HG02642 (cell line): ENCODE results near the gene BDNF.
"Not testable (repeated sequence)": the region's sequence is repeated elsewhere in the genome, so short reads cannot be mapped to it uniquely, and the experiment has no call there.

Source experiments
- ATAC-seq: cut with Tn5 transposase; IDR thresholded peaks from one replicate; pipeline ENCODE4 v1.9.1; 2021; ENCODE audit warnings: mild to moderate bottlenecking; ENCODE audit not compliant: unreplicated experiment, poor library complexity

BDNF gene

DNA sequence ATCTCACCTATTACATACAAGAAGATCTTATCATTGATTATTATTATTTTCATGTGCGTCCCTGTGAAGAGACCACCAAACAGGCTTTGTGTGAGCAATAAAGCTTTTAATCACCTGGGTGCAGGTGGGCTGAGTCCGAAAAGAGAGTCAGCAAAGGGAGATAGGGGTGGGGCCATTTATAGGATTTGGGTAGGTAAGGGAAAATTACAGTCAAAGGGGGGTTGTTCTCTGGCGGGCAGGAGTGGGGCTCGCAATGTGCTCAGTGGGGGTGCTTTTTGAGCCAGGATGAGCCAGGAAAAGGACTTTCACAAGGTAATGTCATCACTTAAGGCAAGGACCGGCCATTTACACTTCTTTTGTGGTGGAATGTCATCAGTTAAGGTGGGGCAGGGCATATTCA lies 71.2 kb downstream of the BDNF start:
- ATAC-seq: not testable (repeated sequence)

DNA sequence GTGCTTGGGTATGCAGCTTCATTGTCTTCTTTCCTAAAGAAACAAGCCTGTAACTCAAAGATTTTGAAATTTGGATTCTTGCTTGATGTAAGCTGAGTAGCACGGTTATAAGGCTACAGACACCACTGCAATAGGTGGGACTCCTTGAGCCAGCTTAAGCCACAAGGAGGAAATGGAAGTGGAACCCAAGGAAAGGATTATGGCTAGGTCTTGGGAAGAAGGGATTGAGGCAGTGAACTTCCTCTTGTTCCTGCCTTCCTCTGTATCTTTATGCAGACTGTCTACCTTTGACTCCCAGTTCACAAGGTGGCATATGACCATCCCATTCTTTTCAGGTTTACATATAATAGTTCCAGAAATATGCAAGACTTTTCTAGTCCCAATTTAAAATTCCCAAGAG lies 72.3 kb downstream of the BDNF start:
- no peak for ATAC-seq

DNA sequence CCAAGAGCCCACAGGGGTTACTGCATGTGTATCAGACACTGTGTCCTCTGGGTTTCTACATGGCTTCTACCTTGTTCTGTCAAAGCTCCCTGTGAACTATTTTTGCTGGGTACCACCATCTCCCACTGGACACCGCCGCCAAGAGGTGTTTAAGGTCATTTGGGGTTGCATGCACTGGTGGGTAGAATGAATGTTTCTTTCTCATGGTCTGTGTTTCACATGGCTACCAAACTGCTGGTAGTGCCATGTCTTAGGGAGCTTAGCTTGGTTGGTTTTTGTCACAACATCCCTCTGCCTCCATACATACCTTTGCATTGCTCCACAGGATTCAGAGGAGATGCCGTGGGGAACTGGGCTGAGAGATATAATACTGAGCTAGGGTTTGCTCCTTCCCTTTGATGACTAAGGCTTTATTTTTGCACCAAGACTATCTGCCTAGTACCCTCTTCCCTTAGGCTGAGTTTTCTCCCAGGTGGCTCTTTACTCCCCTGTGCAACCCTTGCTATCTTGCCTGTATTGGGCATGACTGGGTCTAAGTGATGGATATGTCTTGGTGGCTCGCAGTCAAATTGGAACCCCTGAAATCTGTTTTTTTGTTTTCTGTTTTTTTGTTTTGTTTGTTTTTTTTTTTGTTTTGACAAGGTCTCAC lies 73.2 kb downstream of the BDNF start:
- ATAC-seq: no peak

DNA sequence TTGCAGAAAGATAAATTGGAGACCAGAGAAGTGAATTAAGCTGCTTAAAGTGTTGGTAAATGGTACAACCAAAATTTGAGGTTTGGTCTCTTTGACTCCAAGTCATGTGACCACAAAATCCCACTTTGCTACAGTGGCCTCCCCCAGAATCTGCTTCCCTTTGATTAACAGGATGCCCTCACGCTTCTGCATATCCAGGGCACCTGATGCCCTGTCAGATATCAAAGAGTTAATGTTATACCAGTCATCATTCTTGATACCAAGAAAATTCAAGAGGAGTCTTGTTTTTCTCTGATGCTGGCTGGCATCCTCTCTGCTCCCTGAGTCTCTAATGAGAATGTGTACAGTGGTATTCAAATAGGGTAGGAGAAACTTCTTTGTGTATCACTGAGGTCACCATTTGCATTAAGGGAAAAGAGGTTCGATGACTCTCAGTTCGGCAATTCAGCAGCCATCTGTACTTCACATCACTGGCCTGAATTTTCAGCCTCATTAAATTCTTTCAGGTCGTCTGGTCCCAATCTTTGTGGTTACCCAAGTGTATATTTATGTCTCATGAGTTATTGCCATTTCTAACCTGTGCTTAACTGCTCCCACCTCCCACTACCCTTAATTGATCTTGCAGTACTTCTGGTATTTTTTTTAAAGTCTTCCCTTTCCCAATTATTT lies 73.9 kb downstream of the BDNF start:
- ATAC-seq: no peak

DNA sequence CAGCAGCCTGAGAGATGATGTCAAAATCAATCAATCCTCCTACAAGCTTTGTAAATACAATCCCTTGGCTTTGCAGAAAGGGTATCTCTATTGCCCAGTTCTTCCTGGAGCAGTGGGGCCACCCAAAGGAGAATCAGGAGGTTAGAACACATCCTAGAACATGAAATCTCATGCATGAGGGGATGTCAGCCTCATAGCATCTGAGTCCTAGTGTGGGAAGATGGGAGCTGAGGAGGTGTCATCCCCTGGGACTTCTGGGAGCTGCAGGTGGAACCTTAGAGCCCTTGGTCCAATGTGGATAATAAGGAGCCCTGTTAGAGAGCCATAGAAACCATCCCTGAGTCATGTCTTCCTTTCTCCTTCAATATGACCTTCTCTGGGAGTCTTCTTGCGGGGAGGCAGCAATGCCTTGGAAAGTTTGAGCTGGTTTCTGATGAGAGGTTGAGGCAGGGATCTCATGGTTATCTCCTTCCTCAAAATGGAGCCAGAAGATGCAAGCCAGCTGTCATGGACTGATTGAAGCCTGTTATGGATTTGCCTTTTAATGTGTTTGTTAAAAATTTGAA lies 74.8 kb downstream of the BDNF start:
- no peak for ATAC-seq

DNA sequence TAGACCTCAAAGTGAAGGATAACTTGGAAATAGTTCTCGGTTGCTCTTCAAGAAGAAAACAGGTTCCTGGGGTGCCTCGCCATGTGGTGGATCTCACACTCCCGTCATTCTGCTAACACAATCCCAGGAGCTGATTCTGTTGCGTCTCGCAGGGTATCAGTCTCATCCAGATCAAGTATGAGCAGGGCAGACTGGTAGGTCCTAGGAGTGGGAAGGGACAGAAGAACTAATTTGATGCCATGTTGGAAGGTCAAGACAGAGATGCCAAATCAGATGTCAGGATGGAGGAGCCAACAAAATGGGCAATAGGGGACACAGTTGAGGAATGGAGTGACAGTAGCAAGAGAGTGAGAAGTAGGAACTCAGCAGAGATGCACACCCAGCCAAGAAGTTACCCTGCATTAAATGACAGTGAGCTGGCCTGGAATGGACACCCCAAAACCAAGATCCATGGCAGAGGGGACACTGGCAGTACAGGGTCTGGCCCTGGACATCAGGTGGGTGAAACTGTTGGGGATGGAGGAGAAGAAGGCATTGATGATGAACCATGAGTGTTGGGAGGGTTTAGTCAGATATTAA lies 76.2 kb downstream of the BDNF start:
- no peak for ATAC-seq

DNA sequence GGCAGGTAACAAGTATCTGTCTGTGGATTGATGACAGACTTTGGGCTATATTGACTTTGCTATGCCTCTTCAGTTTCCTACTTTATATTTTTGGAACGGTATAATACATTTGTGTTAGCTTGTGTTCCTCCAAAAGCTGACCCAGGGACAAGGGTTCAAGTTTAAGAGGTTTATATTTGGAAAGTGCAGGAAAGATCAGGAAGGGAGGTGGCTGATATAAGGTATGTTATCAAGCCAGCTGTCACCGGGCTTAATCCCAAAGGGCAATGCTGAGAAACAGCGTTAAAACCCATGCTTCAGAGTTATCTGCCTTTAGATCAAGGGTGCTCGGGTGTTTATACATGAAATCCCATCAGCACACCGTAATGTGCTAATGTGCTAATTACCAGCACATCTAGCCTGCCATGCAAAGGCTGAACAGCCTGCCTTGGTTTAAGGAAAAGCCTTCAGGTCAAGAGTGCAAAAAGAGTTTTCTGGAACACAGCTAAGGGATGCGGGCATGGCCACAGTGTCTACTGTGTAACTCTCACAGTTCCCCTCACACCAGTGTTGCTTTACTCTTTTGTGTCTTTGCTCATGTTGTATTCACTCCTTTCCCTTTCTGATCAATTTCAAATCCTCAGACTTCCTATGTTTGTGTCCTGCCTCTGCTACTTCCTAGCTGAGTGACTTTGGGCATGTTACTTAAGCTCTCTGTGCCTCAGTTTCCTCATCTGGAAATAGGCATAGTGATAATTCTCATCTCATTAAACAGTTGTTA lies 77.5 kb downstream of the BDNF start:
- no peak for ATAC-seq

DNA sequence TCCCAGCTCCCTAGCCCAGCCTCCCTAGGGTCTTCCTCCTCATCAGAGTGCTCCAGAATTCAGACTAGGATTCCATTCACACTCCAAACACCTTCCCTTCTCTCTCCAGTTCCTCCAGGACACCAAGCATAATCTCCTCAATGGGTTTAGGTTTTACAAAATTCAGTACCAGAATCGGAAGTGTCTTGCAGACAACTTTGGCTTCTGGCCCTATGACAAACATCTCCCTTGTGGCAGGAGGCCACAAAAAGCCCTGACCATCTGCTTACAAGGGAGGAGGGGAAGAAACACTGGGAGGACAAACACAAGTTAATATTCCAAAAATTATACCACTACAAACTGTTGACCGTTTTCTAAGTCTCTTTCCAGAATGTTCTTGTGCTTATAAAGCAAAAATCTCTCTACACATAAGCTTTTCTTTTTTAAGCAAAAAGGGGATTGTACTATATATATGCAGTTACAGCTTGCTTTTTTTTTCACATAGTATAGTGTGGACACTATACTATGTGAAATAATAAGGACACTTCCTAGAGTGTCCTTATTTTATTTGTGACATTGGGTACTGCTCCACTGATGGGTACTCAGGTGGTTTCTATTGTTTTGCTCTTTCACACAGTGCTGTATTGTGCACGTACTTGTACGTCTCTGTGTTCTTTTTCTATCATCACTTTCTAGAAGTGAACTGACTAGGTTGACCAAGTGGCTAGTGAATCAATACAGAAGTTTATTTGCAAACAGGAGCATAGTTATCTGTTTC lies 78.7 kb downstream of the BDNF start:
- no peak for ATAC-seq

DNA sequence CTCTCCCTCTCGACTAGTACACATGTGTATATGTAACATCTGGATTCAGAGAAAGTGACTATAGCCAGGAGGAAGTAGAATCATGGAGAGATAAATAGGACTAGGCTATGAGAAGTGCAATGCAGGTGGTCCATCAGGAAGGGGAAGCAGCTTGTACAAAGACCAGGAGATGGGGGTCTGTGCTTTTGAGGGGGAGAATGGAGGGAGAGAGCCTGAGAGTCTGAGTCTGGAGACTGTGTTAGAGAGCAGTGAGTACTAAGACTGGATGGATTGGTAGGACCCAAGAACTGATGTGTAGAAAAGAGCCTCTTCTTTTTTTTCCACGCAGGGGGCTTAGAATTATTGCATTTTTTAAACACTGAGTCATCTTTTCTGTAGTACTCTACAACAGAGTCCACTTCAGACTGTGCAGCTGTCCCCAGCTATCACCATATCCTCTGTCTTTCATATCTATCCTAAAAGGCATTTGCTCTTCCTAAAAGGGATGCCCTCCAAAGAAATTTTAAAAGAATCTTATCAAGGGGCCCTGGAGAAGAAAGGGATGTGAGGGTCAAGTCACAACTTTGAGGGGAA lies 80.4 kb downstream of the BDNF start:
- no peak for ATAC-seq

DNA sequence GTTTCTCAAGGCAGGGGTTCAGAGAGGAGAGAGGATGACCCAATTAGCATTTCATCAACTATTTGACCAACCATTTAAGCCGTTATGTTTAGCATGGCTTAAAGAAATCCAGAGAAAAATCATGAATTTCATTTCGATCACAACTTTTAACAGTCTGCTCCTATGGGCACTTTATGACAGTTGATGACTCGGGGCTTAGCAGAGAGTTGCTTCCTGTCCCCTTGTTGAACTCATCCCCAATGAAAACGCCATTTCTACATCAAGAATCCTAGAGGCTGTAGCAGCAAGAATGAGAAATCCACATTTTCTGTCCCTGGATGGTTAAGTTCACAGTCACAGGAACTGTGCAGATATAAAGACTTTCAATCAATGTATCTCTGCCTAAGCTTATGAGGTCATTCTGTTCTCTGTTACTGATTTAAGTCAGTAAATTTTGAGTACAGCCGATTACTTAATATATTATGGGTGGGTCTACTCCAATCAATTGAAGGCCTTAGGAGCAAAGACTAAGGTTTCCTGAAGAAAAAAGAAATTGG lies 81.1 kb downstream of the BDNF start:
- ATAC-seq: no peak

DNA sequence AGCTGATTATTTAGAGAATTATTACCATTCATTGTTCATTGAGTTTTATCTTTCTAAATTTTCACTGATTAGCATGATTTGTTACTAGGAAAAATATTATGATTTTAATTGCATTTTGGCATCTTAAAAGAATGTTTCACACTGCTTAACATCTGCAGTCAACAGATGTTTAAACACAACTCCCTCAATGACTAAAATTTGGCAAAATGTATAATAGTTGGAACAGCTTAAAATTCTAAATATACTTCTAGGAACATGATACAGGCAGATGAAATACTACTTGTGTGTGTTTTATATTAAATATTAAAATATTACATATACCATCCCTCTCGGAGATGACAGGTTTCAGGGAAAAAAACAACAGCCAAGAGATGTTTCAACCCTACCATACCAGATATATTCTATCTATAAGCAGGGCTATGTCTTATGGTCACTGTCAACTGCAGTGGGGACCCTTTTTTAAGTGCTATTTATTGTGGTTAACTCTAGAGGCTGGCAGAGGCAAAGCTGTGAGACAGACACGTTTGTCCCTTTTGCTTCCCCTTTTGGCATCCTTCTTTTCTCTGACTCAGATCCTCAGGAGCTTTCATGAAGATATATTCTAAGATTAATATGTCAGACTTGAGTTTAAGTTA lies 81.9 kb downstream of the BDNF start:
- ATAC-seq: no peak

DNA sequence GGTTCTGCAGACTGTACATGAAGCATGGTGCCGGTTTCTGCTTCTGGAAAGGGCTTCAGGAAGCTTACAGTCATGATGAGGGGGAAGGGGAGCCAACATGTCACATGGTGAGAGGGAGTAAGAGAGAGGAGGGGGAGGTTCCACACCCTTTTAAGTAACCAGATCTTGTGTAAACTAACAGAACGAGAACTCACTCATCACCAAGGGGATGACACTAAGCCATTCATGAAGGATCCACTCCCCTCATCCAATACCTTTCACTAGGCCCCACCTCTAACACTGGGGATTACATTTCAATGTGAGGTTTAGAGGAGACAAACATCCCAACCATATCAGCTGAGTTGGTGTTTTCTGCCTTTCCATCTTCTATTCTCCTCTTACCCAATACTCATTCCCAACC lies 83.5 kb downstream of the BDNF start:
- no peak for ATAC-seq

DNA sequence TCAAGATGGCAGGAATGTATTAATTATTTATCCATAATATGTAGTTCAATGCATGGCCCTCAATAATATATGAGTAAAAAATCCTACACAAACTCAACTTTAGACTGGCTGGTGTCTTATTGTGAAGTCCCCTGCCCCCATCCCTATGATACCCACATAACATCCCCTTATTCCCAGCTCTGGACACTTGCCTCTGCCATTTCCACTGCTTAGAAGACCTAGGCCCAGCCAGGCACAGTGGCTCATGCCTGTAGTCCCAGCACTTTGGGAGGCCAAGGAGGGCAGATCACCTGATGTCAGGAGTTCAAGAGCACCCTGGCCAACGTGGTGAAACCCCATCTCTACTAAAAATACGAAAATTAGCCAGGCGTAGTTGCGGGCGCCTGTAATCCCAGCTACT lies 84.4 kb downstream of the BDNF start:
- ATAC-seq: no peak

DNA sequence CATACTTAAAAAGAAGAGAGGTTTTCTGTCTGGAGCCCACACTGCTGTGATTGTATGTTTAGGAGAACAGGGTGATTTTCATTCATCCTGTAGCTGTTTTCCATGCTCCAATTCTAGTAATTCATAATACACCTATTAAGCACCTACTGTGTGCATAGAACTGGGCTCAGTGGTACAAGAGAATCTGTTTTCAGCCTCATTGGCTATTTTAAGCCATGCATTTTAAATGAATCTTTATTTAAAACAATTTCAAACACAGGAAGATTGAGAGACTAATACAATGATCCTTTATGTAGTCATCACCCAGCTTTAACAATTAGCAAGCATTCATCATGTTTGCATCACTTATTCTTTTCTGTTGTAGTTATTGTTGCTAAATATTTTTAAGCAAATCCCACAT lies 86.2 kb downstream of the BDNF start:
- no peak for ATAC-seq

DNA sequence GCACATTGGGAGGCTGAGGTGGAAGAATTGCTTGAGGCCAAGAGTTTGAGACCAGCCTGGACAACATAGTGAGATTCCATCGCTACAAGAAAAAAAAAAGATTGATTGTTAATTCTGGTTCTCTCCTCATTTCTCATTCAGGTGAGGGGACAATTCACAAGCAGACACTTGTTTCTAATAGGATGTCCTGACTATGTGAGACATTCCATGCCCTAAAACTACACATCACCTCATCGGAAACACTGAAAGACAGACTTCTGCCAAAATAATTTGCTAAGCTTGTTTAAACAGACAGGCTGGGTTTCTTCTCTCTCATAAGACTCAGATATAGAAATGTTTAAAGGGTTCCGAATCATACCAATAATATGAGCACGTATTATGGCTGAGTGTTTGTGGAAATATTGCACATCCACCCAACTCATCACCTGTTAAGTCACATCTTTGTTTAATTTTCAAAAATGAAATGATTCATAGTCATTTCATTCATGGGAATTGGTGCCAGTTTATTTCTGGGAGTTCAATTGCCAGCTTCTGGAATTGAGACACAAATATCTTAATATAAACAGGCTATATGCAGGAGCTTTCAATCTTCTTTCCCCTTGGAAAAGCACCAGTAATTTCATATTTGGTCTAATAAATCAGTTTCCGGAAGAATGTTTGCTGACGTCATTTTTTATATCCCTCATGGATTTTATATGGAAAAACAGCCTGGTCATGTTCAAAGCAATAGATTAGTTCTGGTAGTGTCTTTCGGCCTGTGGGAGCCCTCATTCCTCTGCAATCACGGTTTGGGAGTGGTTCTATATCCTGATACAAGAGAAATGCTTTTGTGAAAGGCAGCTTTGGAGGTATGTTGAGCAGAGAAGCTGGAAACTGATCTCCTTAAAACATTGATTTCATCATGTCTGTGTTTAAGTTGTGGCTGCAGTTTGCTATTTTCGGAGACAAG lies 87.0 kb downstream of the BDNF start:
- ATAC-seq: no peak

DNA sequence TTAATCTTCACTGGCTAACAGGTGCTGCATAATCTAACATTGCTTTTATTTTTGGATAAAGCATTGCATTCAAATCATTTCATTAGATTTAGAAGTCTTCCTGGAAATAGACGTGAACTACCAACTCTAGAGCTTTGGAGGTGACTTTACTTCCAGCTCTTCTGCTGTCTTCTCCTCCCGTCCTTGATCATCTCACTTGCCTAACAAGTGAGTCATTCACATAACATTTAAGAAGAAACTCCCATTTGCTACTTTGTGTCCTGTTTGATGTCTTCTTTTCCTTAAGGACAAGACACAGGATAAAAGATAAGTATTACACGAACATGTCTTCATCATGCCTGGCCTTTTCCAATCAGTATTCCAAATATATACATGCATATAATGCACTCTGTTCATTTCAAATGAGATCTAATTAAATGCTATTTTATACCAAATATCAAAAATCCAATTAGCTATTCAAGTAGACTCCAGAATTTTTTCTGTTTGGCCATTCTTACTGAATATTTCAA lies 88.3 kb downstream of the BDNF start:
- no peak for ATAC-seq

DNA sequence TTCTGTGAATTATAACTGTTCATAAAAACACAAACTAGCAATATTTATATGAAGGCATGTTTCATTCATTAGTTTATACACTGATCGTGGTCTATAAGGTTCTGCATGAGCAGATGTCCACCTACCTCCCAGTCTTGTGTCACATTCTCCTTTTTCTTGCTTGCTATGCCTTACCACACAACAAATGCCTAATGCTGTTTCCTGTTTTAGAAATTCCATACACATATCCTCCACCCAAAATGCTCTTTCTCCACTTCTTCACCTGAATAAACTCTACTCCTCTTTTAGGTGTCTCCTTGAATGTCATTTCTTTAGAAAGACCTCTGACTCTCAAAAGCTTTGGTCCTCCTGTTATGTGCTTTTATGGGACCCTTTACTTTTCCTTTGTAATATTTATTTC lies 88.9 kb downstream of the BDNF start:
- ATAC-seq: no peak

DNA sequence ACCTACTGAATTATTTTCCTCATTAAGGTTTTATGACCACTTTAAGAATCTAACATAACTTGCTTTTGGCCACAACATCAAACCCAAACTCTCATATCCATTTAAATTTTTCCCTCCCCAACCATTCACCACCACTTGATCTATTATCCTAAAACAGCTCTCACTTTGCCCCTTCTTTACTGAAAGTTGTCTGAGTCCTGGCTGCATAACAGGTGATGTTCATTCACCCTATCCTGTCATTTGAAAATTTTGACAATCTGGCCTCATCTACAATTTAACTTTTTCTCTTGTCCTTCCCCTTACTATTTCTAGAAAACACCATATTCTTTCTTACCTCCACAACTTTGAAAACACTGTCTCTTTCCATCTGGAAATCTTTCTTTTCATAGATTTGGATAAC lies 89.3 kb downstream of the BDNF start:
- no peak for ATAC-seq
